Effector CD4-positive, alpha-beta T cell (primary cell): Measurements from ENCODE around the gene PPOX.
A peak's percentile ranks its signal among the peaks of the same experiment; 100 is the strongest.

Source experiments
- DNase-seq: peaks from one replicate; pipeline ENCODE4 v3.0.0-alpha.2; 2020
- total RNA-seq: gene quantifications from one replicate; lab custom pipeline; 2026; lab: John Stamatoyannopoulos, UW

Gene PPOX
- total RNA-seq = 26.8 reads per million, percentile 53 among the genes with 10 or more reads in this experiment

DNA sequence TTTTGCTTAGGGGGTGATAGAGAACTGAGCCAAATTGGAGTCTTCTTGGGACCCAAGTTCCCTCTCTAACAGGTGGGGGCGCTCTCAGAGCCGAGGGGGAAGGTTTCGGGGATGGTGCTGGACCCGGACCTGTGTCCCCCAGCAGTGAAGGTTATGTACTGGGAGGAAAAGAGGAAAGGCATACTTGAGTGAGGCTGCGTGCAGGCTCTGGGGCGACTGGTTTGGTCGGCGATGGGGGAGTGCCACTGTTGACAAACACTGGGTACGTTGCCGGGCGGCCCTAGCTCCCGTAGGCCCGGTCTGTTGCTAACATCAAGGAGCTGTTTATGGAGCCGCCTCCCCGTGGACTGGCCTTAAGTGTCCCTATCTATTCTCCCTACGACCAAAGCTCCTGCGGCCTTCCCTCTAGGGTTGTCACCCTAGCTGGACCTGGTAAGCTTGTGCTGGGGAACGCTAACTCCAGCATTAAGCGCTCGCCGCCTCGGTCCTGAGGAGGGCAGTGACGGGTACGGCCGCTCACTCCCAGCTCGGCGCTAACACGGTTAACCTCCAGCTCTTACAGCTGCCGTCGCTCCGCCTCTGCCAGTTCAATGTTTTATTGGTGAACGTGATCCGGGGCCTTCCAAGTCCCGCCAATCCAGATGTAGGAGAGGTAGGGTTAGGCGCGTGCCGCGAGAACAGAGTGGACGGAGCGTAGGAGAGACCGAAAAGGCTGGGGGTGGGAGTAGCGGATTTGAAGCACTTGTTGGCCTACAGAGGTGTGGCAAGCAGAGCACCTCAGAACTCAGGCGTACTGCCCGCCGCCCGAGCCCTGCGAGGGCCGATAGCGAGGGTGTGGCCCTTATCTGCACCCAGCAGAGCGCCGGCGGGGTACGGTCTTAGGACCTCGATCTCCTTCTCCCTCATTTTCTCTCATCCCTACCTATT is at the start of gene PPOX:
Gene PPOX (plus strand): TSS at position 685 of the 927 bp plus-strand sequence. CDS start 422 bp downstream, outside the sequence.
- DNase-seq = peak; percentile 92

DNA sequence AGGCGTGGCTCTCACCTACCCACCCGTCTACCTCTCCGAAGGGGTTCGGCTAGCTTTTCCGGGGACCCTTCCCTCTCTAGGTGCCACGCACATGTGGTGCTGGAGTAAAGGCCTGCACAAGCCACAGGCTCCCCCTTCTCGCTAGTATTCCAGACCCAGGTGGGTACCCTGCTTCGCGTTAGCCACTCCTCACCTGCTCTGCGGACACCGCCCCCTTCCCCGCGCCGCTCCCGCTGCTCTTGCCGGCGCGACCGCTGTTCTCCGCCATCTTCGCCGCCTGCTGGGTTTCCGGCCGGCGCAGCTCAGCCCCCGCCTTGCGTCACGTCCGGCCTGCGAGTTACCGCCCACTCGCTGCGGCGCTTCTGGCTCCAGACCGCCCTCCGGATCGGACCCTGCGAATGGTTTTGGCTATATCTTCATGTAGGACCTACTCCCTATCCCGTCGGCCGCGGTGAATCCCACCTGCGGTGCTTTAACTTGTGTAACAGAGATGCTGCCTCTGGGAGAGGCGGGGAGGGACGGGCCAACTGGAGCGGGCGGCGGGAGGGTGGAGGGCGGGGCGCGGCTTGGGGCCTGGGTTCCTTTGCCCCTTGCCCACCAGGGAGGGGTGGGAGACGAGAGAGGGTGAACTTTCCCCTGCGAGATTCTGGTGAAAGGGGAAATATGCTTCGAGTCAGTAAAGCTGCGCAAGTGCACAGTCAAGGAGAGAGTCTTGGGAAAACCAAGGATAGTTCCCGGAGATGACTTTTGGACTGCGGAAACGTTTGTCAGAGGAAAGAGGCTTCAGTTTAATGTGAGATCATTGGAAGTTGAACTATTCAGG is 48.3 kb upstream of the PPOX start, which contains the start of the genes NIT1 and PFDN2:
Gene NIT1 (plus strand): TSS at position 347 of the 823 bp plus-strand sequence. CDS start 72 bp downstream, at position 419.
Gene PFDN2 (minus strand): TSS at position 279 of the 823 bp plus-strand sequence. CDS start 11 bp downstream, at position 268.
- DNase-seq = peak; percentile 81

DNA sequence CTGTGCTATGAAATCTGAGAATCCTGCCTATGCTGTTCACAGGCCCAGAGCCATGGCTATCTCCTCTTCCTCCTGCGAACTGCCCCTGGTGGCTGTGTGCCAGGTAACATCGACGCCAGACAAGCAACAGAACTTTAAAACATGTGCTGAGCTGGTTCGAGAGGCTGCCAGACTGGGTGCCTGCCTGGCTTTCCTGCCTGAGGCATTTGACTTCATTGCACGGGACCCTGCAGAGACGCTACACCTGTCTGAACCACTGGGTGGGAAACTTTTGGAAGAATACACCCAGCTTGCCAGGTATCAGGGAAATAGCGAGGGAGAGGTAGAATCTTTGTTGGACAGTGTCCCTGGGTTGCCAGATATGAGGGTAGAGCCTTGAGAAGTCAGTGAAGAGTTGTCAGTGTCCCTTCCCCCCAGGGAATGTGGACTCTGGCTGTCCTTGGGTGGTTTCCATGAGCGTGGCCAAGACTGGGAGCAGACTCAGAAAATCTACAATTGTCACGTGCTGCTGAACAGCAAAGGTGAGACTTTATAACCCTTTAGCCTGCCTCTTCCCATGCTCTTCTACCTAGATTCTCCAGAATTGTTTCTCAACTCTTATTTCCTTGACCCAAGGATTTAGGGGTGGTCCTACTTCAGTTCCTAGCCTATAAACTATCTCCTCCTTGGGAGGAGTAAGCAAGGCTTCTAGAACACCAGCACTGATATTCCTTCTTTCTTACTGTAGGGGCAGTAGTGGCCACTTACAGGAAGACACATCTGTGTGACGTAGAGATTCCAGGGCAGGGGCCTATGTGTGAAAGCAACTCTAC is 46.9 kb upstream of the PPOX start:
- peak; percentile 54 for DNase-seq

DNA sequence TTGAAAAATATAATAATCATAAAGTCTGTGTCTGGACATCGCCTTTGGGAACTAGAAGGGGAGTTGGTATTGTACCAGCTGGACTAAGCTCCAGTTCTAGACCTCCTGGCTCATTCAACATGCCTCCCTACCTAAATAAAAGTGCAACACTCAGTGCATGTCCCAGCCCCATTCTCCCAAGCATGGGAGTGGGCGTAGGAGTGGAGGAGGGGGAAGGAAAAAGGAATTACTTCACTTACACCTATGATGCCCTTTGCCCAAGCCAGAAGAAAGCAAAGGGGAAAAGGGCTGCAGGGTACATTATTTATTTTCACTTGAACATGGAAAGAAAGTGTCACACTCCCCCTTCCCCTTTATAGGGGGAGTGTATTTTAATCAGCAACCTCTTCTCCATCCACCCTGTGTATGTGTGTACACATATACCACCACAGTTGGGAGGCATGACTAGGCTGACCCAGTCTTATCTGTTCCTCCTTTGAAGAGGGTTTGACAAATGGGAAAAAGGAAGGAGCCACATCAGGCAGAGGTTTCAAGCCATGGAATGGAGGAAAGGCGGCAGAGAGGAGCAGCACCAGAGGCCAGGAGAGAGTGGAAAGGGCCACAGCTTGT is 45.1 kb upstream of the PPOX start:
- no peak for DNase-seq

DNA sequence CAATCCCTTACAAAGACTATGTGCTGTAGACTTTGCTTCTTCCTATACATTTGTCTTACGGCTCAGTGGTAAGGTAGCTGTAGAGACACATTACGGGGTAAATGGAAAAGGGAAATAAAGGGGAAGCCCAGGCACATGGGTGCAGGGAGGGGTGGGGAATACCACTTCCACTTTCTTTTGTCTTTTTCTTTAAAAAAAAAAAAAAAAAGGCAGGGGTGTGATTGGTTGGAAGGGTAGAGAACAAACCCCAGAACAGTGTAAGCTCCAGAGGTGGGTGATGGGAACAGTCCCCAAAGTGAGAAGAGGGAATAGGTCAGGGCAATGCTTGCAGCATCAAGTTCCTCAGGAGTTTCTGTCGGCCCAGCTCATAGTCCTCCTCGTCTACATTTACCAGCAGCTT is 44.4 kb upstream of the PPOX start:
- DNase-seq = no peak

DNA sequence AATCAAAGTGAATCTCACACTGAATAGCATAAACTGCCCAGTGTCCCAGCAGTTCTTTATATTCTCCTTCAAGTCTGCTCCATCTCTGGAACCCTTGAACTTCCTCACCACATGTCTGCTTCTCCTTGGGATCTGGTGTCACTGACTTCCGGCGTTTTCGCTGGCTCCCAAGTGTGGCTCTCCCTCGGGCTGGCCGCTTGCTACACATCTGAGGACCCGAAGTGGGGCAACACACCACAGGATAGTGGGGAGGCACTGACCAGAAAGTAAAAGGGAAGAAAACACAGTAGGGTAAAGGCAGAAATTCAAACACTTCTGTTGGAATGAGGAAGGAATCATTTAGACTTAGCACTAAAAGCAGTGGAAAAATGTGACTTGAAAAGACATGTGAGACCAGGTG is 43.3 kb upstream of the PPOX start:
- no peak for DNase-seq

DNA sequence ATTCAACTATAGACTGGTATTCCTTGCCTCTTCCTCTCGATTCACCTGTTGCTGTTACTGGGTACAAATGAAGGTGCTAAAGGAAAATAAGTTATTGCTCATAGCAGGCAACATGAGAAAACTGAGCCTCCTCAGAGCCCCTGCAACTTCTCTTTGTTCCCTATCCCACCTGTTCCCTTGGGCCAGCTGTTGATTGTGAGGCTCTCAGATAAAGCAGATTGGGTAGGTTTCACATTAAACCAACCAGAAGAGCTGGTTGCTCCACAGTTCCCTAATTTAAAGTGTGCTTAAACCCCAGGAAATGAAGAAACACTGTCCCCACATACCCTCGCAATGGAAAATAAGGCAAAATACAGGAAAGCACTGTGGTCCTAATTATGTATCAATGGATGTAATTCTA is 38.6 kb upstream of the PPOX start:
- DNase-seq = no peak

DNA sequence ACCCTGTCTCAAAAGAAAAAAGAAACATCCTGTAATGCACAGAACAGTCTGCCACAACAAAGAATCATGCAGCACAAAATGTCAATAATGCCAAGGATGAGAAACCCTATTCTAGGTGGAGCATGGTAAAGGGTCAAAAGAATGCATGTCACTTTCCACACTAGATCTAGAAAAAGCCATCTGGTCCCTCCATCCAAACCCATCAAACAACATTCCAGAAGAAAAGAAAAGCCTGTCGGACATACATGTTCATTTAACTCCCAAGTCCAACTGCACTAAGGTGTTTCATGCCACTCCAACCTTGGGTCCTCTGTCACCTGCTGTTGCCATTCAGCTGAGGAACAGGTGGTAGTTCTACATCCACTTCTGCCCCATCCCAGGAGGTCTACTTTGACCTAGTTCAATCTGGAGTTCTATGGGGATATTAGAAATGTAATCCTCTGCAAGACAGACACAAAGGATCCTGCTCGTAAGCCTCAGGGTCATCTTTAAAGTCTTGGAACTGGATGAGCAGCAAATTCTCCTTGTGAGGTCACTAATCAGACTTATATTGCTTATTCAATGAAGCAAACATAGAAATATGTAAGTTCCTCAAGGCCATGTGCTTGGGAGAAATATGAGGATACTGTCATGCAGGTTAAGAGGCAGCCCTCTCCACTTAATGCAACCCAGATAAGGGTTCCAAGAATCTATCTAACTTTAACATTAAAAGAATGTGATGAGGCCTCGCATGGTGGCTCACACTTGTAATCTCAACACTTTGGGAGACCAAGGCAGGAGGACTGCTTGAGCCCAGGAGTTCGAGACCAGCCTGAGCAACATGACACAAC is 37.4 kb upstream of the PPOX start:
- no peak for DNase-seq

DNA sequence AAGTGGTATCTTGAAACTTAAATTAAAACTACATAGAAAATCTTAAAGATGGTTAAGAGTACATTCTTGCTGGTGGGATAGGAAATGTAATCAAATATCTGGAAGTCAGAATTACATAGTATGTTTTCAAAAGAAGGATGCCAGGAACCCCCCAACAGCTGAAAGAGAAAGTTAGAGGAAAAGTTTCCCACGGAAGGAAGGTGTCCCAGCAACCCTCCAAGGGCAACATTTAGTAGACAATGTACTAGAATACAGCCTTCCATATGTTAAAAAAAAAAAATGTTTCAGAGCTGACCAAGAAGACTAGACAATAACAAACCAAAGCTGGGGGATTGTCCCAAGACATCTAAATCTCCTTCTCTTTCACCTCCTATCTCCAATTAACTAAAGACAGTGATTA is 36.0 kb upstream of the PPOX start:
- DNase-seq = no peak

DNA sequence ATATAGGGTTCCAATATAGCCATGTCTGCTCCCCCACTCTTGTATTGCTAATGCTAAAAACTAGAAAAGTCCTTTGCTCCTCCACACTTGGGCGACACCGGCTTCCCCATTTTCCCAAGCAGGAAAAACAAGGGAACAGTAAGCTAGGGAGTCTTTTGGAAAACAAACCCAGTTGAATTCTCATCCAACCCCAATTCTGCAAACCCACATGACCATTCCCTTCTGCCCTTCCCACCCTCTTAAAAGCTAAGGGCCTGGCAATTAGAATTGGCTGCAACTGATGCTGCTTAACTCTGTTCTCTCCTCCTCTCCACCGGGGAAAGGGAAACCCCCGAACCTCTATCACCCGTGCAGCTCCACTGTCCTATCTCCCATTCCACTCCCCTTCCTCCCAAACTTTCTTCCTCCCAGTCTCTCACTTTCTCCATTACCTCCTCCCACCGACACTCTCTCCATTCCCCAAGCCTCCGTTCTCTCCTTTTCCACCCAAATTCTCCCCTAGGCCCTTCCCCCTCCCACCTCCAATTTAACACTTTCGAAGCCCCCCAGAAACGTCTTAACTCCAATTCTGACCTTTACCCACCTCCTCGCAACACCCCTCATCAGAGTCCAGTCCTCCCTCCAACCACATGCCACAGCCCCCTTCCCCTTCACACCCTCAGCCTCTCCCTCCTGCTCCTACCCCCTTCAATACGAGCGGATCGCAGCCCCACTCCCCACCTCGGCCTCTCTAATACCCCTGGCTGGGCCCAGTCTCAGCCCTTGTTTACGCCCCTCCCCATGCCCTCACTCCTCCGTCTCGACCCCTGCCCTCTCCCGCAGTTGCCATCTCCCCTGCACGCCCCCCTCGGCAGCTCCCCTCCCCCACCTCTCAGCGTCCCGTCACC is 34.5 kb upstream of the PPOX start:
- no peak for DNase-seq

DNA sequence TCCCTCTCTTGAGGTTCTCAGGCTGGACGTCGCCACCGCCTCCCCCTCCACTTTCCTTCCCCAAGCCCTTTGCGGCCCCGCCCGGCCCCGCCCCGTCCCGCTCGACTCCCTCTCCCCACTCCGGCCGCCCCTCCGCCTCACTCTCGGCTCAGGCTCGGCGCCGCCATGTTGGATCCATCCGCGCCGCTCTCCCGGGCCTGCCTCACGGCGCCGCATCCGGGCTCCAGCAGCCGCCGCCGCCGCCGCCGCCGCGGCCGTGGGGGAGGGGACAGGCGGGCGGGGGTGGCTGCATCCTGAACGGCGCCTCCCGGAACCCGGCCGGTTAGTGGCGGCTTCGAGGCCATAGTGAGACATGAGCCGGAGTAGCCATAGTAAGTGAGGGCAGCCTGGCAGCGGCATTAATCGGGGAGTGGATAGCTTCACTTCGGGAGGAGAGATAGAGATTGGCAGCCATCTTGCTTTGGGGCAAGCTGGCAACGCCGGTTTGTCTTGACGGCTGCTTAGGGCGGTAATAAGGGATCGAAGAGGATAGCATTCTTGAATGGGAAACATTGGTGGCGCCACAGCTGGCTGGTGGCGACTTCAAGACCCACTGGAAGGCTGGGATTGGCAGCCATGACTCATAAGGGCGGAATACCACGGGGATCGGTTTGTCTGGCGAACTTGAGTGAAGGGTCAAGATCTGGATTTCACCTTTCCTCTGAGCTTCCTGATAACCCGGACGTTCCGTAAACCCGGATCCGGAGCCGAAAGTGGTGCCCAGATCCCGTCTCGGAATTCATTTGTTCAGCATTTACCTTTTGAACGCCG is 33.6 kb upstream of the PPOX start, which contains the start of gene DEDD:
Gene DEDD (minus strand): TSS at position 258 of the 810 bp plus-strand sequence. CDS start 8,205 bp downstream, outside the sequence.
- peak; percentile 85 for DNase-seq

DNA sequence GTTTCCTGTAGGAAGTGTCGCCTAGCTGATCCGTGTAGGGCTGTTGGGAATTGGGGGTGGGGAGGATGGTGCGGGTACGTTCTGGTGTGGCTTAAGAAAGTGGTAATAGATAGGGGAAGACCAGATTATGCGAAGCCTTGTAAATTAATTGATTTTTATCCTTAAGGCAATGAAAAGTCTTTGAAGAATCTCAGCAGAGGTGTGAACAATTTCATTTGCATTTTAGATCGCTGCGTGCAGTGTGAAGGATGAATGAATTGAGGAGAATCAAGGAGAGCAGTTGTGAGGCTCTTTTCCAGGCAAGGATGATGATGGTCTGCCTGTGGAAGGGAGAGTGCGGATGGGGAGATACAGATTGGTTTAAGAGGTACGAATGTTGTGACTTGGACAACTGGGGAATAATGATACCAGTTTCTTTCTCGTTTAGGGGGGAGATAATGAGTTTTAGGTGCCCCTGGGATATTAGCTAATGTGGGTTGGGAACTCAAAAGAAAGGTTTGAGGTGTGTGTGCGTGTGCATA is 32.9 kb upstream of the PPOX start:
- DNase-seq = no peak

DNA sequence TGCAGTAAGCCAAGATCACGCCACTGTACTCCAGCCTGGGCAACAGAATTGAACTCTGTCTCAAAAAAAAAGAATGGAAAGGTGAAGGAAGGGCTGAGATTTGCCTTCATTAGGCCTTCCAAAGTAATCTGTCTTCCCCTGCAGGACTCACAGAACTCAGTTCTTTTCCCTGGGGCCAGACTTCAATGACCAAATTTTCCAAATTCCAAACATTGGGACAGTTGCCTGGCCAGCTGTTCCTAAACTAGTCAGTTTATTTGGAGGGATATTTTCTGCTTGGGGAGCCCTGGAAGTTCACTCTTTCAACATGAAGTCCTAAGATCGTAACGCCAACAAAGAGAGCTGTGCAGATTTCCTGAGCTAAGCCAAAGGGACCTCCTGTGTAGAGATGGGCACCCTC is 28.3 kb upstream of the PPOX start:
- DNase-seq = no peak

DNA sequence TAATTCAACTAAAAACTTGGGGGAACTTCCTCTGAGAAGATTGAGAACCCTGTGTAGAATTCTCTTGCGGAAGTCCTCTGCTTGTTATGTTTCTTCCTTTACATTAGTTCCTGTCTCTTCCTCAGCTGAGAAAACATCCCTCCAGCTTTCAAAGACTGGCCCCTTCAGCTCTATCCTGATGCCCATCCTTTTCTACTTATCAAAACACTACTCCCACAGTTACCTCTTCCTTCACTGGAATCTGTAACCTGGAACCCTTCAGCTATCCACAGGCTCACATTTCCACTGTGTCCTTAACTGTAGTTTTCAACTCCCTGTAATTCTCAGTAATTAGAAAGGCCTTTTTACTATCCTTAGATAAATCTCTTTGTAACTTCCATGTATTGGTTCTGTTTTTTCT is 27.8 kb upstream of the PPOX start:
- no peak for DNase-seq

DNA sequence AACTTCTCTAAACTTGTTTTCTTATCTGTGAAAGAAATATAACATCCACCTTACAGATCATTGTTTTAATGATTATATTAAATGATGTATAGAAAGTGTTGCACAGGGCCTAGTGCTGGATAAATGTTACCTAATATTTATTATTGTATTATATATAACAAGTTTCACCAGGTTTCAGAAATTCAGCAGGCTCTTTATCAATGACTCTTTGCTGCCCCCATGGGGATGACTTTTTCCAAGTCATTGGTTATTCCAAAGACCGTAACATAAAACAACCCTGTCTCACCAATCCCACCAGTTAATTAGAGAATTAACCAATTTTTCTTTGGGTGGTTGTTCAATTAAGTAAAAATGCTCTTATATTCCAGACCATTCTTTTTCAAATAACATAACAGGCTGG is 26.5 kb upstream of the PPOX start:
- DNase-seq = peak; percentile 35

DNA sequence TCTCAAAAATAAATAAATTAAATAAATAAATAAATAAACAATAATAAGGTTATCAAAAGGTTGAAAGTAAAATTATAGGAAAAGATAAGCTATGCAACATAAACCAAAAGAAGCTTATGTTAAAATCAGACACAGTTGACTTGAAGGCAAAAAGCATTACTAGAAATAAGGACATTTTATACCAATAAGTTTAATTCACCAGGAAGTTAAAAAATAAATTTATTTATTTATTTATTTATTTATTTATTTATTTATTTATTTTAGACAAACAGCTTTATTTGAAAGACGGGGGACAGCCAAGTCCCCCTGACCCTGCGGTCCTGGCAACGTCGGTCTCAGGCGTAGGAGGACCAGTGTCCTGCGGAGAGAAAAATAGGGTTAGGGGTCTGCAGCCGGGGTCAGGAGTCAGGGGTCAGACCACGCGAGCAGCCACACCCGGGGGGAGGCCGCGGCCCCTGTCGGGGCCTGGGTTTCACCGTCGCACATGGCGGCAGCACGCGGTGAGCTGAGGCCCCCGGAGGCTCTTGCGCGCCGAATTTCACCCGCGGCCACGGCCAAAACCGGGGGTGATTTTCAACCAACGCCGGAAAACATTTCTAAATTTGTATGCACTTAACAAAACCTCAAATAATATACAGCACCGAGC is 25.3 kb upstream of the PPOX start:
- DNase-seq = no peak

DNA sequence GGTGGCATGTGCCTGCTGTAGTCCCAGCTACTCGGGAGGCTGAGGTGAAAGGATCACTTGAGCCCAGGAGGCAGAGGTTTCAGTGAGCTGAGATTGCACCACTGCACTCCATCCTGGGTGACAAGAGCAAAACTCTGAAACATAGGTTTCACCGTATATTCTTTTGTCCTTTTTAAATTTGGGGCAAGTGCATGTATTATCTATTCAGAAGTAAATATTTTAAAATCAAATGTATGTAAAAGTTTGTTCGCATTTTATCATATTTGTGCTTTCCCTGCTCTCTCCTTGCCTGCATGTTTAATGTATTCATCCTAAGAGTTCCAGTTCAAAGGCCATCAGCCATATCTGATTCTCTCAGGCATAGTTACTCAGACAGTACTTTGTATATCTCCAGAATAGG is 20.4 kb upstream of the PPOX start:
- DNase-seq = no peak

DNA sequence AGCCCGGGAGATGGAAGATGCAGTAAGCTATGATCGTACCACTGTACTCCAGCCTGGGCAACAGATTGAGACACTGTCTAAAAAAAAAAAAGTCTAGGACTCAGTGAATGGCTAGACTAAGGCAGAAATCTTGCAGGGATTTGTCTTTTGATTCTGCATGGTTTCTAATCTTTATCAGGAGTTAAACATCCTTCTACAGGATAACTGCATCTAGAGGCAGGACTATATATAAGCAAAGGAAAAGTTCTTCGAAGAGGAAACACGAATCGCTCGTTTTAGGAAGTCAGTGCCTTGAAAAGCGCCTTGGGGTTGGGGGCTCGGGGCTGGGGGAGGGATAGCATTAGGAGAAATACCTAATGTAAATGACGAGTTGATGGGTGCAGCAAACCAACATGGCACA is 13.1 kb upstream of the PPOX start:
- DNase-seq = no peak
